Measurements from ENCODE around the gene C16orf78. TPM values are rescaled to one million over a fixed set of nuclear protein-coding genes. Genes with fewer than 3 reads are reported as not detected.

The C16orf78 gene
- total and polyA plus RNA-seq, 2 of the 8 experiments (the other 6 are each of a cell fraction or from before 2014, with no cell fraction given) = not detected

GRCh38 chr16:49414671-49415070 lies 41.1 kb downstream of the C16orf78 start:
- H2AFZ ChIP-seq (ENCODE audit: low read length) = no peak overlapping the region
- H2BK15ac ChIP-seq (ENCODE audit: low read length) = no peak overlapping the region
- no peak overlapping the region for H3K56ac ChIP-seq (replicated peaks; ENCODE audit: insufficient read length, low read depth, low read length)
- no peaks in the 10 kb centered on the region for H3K36me3 ChIP-seq (ENCODE audit: control insufficient read depth in 2 of 4, insufficient read depth in 4 of 4, low read length in 3 of 4)
- H4K91ac ChIP-seq (replicated peaks; ENCODE audit: insufficient read length, low read length) = no peak overlapping the region
- no peak overlapping the region for H2BK120ac ChIP-seq (replicated peaks; ENCODE audit: low read depth, low read length)
- H3K18ac ChIP-seq (ENCODE audit: extremely low read depth, low read length) = no peak overlapping the region
- no peaks in the 10 kb centered on the region for H3K9me3 ChIP-seq (ENCODE audit: insufficient read depth in 2 of 2, low read depth in 1 of 2, low read length in 1 of 2)
- H2BK5ac ChIP-seq (ENCODE audit: low read depth, low read length) = no peak overlapping the region
- H3K14ac ChIP-seq (ENCODE audit: insufficient read length) = no peak overlapping the region
- CTCF ChIA-PET (ENCODE audit: partially characterized antibody) = interaction anchor here (0.7 to 1.5 kb wide), 7 partner anchors 12 to 181 kb away, joined by 3 to 5 read pairs (median 3); no protein-coding TSS in a partner anchor
- no peaks in the 10 kb centered on the region; a peak in 1 of 7 replicates for H3K27me3 ChIP-seq (replicated peaks in 1 of 4; ENCODE audit: control insufficient read depth in 3 of 4, extremely low read depth in 1 of 4, insufficient read depth in 3 of 4, low read length in 3 of 4)
- no peak overlapping the region for H2BK20ac ChIP-seq (ENCODE audit: low read length)
- H3K23ac ChIP-seq (ENCODE audit: insufficient read length) = no peak overlapping the region
- no peak overlapping the region for H3K4me3 ChIP-seq (ENCODE audit: extremely low read depth in 1 of 4, insufficient read depth in 2 of 4, low read depth in 3 of 4, low read length in 4 of 4)
- no peak overlapping the region for H3K27ac ChIP-seq (ENCODE audit: low read depth, low read length)
- no peak overlapping the region for H3K9ac ChIP-seq (replicated peaks in 1 of 4; ENCODE audit: extremely low read depth in 1 of 4, low read depth in 3 of 4, low read length in 3 of 4)
- no peak for FAIRE-seq
- H4K5ac ChIP-seq (ENCODE audit: insufficient read length, low read depth, low read length) = no peak overlapping the region
- H3K23me2 ChIP-seq (ENCODE audit: low read depth, low read length) = no peaks in the 10 kb centered on the region
- no peak for DNase-seq (ENCODE audit: low read depth in 1 of 2, low spot score in 2 of 2)
- no peak overlapping the region for H4K8ac ChIP-seq (ENCODE audit: extremely low read depth, insufficient read depth, low read length)
- H3K79me2 ChIP-seq (ENCODE audit: control insufficient read depth in 1 of 2, insufficient read depth in 2 of 2, low read length in 2 of 2) = no peaks in the 10 kb centered on the region
- WGBS, 2 experiments (ENCODE audit: extremely low coverage in 1 of 2, insufficient coverage in 1 of 2, insufficient read length in 1 of 2, insufficient replicate concordance in 2 of 2, low coverage in 1 of 2, low lambda C conversion rate in 2 of 2, missing lambda C conversion rate in 1 of 2) = 90% methylated on average over 15 of the region's 15 CpGs; no CpG with 5 or more reads in 1 of the 2 experiments
- H2BK12ac ChIP-seq (ENCODE audit: low read depth, low read length) = no peak overlapping the region
- no peak overlapping the region for H3K4ac ChIP-seq (replicated peaks; ENCODE audit: insufficient read length, low read depth, low read length)
- POLR2A ChIA-PET (ENCODE audit: partially characterized antibody) = no interaction called here
- no peaks in the 10 kb centered on the region for H3K79me1 ChIP-seq (ENCODE audit: low read depth, low read length)
- H4K20me1 ChIP-seq (replicated peaks in 1 of 2; ENCODE audit: control insufficient read depth in 1 of 2, insufficient read depth in 2 of 2, low read length in 2 of 2) = no peaks in the 10 kb centered on the region
- H3K4me1 ChIP-seq (replicated peaks in 1 of 4; ENCODE audit: control insufficient read depth in 3 of 4, insufficient read depth in 4 of 4, low read length in 3 of 4) = no peaks in the 10 kb centered on the region
- no peak overlapping the region for H3K4me2 ChIP-seq (ENCODE audit: insufficient read depth in 1 of 2, low read depth in 2 of 2, low read length in 2 of 2)
- H2AK5ac ChIP-seq (ENCODE audit: low read depth, low read length) = no peak overlapping the region
- TF ChIP-seq SP1 (IDR thresholded peaks at IDR 0.05; ENCODE audit: low read depth, low read length) (no peak), RFX5 (IDR thresholded peaks at IDR 0.05; ENCODE audit: borderline replicate concordance, low read depth, low read length) (no peak), BRCA1 (IDR thresholded peaks at IDR 0.05; ENCODE audit: low read depth, low read length) (no peak), POLR2AphosphoS5 (IDR thresholded peaks at IDR 0.05; ENCODE audit: low read depth, low read length) (no peak), TEAD4 (IDR thresholded peaks at IDR 0.05; ENCODE audit: low read depth, low read length) (no peak), RNF2 (IDR thresholded peaks at IDR 0.05; ENCODE audit: borderline replicate concordance, low read depth, low read length, missing control alignments, poor library complexity, severe bottlenecking) (no peak), SP4 (IDR thresholded peaks at IDR 0.05; ENCODE audit: low read length) (no peak), KDM4A (IDR thresholded peaks at IDR 0.05; ENCODE audit: low read depth, low read length, severe bottlenecking) (no peak), SIRT6 (IDR thresholded peaks at IDR 0.05; ENCODE audit: low read length) (no peak), KDM5A (IDR thresholded peaks at IDR 0.05; ENCODE audit: low read length) (no peak), GTF2F1 (IDR thresholded peaks at IDR 0.05; ENCODE audit: borderline replicate concordance, low read depth, low read length) (no peak)
- TF ChIP-seq, protein P1, sequence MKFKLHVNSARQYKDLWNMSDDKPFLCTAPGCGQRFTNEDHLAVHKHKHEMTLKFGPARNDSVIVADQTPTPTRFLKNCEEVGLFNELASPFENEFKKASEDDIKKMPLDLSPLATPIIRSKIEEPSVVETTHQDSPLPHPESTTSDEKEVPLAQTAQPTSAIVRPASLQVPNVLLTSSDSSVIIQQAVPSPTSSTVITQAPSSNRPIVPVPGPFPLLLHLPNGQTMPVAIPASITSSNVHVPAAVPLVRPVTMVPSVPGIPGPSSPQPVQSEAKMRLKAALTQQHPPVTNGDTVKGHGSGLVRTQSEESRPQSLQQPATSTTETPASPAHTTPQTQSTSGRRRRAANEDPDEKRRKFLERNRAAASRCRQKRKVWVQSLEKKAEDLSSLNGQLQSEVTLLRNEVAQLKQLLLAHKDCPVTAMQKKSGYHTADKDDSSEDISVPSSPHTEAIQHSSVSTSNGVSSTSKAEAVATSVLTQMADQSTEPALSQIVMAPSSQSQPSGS (IDR thresholded peaks at IDR 0.05; ENCODE audit: low read length) = no peak
- TF ChIP-seq, protein P2, sequence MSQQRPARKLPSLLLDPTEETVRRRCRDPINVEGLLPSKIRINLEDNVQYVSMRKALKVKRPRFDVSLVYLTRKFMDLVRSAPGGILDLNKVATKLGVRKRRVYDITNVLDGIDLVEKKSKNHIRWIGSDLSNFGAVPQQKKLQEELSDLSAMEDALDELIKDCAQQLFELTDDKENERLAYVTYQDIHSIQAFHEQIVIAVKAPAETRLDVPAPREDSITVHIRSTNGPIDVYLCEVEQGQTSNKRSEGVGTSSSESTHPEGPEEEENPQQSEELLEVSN (IDR thresholded peaks at IDR 0.05) = no peak
